Measurements from ENCODE around the gene GPR61.

DNA sequence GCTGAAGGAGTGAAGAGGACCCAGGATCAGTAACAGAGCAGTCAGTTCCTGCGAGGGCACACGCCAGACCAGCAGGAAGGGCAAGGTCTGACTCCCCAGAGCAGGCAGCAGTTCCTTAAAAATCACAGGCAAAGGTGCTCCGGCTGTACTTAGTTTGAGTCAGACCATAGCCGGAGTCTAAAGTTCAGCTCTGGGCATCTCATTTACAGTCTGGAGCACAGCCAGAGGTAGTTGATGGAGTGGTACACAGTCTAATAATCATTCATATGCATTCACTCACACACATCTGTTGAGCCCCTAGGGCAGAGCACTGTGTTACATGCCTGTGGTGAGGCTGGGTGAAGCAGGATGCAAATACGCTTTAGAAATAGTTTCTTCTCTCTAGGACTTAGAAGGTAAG is 22.8 kb upstream of the GPR61 start:
- TF ChIP-seq POLR2AphosphoS5 (IDR thresholded peaks at IDR 0.05; ENCODE audit: insufficient read depth in 1 of 2, low read depth in 1 of 2), result no peak
- TF ChIP-seq, protein P1, sequence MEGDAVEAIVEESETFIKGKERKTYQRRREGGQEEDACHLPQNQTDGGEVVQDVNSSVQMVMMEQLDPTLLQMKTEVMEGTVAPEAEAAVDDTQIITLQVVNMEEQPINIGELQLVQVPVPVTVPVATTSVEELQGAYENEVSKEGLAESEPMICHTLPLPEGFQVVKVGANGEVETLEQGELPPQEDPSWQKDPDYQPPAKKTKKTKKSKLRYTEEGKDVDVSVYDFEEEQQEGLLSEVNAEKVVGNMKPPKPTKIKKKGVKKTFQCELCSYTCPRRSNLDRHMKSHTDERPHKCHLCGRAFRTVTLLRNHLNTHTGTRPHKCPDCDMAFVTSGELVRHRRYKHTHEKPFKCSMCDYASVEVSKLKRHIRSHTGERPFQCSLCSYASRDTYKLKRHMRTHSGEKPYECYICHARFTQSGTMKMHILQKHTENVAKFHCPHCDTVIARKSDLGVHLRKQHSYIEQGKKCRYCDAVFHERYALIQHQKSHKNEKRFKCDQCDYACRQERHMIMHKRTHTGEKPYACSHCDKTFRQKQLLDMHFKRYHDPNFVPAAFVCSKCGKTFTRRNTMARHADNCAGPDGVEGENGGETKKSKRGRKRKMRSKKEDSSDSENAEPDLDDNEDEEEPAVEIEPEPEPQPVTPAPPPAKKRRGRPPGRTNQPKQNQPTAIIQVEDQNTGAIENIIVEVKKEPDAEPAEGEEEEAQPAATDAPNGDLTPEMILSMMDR (IDR thresholded peaks at IDR 0.05), result no peak
- no peak for TF ChIP-seq POLR2A (IDR thresholded peaks at IDR 0.05)
